Right lobe of liver (tissue), 6 donors: ENCODE measurements around the gene RAB40AL. TPM values are rescaled to one million over a fixed set of nuclear protein-coding genes. Genes with fewer than 3 reads are reported as not detected.
A peak's percentile ranks its signal among the peaks of the same experiment; 100 is the strongest.

Experiments used
- ATAC-seq, 4 donors: fragments of 200-7000 bp; cut with Tn5 transposase; one replicate each; pipeline ENCODE4 v1.9.1; 2020; ENCODE audit warnings: mild to moderate bottlenecking in 4 of 4, moderate library complexity in 4 of 4
- DNase-seq, 3 donors: peaks; one replicate each; pipeline ENCODE4 v3.0.0-alpha.2; 2020
- H3K27ac ChIP-seq, 3 donors: fragments of 200-600 bp; one replicate each; pipeline ENCODE4 v1.8.0; 2022
- H3K27me3 ChIP-seq, 2 donors: fragments of 200-600 bp; one replicate each; pipeline ENCODE4 v1.8.0; 2022
- H3K36me3 ChIP-seq, 4 donors: fragments of 200-600 bp; sonication (generic) in 1 of 4; one replicate each; pipeline versions ENCODE4 v1.5.1 to v1.8.0; 2017 to 2022; ENCODE audit warnings: control low read depth in 1 of 4
- H3K4me1 ChIP-seq, 4 donors: fragments of 200-600 bp; sonication (generic) in 1 of 4; one replicate each; pipeline versions ENCODE4 v1.5.1 to v1.8.0; 2017 to 2022; ENCODE audit warnings: control low read depth in 1 of 4
- H3K4me3 ChIP-seq, 3 donors: fragments of 200-600 bp; one replicate each; pipeline ENCODE4 v1.8.0; 2022
- H3K9me3 ChIP-seq, 4 donors: fragments of 200-600 bp; sonication (generic) in 1 of 4; one replicate each; pipeline versions ENCODE4 v1.5.1 to v1.8.0; 2017 to 2022; ENCODE audit warnings: control low read depth in 1 of 4
- POLR2A ChIP-seq: fragments of 450-650 bp; IDR thresholded peaks from one replicate; pipeline ENCODE4 v1.6.1; 2017; ENCODE audit warnings: antibody characterized with exemption, mild to moderate bottlenecking
- WGBS: methylation state at CpG from one replicate; pipeline ENCODE4 v1.1.6; 2018; ENCODE audit warnings: low coverage, low lambda C conversion rate; ENCODE audit not compliant: insufficient coverage; ENCODE audit errors: missing lambda C conversion rate; 5-methylcytosine and 5-hydroxymethylcytosine counted together
- intact Hi-C, 2 donors: fragments of 100-400 bp; cut with DNase I; formaldehyde crosslinking; loops; one replicate each; pipeline versions ENCODE4 v1.11.2 to v1.14.1; 2022
- total RNA-seq, 6 experiments: library from RNA; depleted of rRNA in 2 of 6; stranded (reverse); fragments of >200 nt in 2 of 6; fragmentation: NEBNext Ultra II Directional in 3 of 6; extraction: Animal tissue kit (Norgen Biotek cat#: 25700) in 3 of 6; gene quantifications; one replicate each; pipeline versions ENCODE4 v1.1.0 to v1.2.4, GENCODE V29; 2016 to 2023
- TF ChIP-seq, protein P1 (sequence below), 4 donors: fragments of 200-600 bp in 3 of 4; fragments of 450-650 bp in 1 of 4; IDR thresholded peaks; one replicate each; pipeline versions ENCODE4 v1.5.1 to v1.8.0; 2016 to 2022; ENCODE audit warnings: antibody characterized with exemption in 4 of 4, mild to moderate bottlenecking in 2 of 4
- donor health status: DM: no; HTN: yes; CAD: no.
- donor health status: DM: no; HTN: no; CAD: no.
- donor health status: DM: no; HTN: no; CAD: no.
- donor health status: DM: no; HTN: yes; CAD: no.
- donor health status: DM: no; HTN: yes; CAD: no.

The RAB40AL gene
- total RNA-seq, 6 experiments from 2014 or later = 0.25 to 0.64 (median 0.41) TPM

DNA sequence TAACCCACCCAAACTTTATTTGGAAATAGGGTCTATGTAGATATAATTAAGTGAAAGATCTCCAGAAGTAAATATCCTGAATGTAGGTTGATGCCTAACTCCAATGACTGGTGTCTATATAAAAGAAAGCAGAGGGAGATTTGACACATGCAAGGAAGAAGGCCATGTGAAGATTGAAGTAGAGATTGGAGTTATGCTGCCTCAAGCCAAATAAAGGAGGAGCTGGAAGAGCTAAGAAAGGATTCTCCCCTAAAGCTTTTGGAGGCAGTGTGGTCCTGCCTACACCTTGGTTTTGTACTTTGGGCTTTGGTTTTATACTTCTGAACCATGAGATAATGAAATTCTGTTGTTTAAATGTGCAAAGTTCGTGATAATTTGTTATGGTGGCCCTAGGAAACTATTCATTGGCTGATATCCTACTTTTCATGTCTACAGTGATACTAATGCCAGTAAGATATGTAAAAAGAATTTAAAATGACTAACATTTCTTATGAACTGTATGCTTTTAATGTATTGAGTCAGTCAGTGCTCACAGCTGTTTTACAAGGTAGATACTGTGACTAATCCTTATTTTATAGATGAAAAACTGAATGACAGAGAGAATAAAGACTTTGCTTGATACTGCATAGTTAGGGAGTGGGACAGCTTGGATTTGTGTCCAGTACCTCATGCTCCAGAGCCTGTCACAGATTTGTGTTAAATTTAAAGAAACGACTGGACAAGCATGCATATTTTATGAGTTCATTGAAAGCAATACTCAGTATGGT is 5.9 kb upstream of the RAB40AL start:
- Histone ChIP-seq H3K36me3 (no peaks in the 10 kb centered on the region), H3K9me3 (no peaks in the 10 kb centered on the region), H3K27ac (no peak overlapping the region), H3K4me1 (no peaks in the 10 kb centered on the region), H3K4me3 (no peak overlapping the region), H3K27me3 (no peaks in the 10 kb centered on the region)
- no peak for ATAC-seq
- WGBS = 25% methylated on average over 2 of the region's 2 CpGs
- DNase-seq = no peak
- TF ChIP-seq, protein P1, sequence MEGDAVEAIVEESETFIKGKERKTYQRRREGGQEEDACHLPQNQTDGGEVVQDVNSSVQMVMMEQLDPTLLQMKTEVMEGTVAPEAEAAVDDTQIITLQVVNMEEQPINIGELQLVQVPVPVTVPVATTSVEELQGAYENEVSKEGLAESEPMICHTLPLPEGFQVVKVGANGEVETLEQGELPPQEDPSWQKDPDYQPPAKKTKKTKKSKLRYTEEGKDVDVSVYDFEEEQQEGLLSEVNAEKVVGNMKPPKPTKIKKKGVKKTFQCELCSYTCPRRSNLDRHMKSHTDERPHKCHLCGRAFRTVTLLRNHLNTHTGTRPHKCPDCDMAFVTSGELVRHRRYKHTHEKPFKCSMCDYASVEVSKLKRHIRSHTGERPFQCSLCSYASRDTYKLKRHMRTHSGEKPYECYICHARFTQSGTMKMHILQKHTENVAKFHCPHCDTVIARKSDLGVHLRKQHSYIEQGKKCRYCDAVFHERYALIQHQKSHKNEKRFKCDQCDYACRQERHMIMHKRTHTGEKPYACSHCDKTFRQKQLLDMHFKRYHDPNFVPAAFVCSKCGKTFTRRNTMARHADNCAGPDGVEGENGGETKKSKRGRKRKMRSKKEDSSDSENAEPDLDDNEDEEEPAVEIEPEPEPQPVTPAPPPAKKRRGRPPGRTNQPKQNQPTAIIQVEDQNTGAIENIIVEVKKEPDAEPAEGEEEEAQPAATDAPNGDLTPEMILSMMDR (IDR thresholded peaks at IDR 0.05) = no peak
- TF ChIP-seq POLR2A = no peak
- intact Hi-C loops = no loop called here

DNA sequence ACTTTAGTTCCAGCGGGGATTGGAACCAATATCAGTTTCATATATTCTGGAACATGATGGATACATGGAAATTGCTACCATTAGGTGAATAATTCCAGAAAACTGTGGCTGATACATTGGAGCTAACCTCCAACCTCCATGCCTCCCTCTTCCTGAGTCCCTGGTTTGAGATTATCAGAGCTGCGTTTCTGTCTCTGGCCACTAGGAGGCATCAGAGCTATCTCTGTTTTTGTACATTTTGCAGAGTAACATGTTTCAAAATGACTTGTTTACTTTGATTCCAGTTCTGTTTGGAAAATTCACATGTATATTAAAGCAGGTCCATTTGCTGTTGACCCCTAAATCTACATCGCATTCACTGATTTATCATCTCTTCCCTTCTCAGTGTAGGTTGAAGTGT is 2.4 kb upstream of the RAB40AL start:
- intact Hi-C loops = no loop called here
- TF ChIP-seq, protein P1 (IDR thresholded peaks at IDR 0.05) = peak; percentile 50 to 74 (median 72)
- no peak for TF ChIP-seq POLR2A
- no peaks in the 10 kb centered on the region for H3K27me3 ChIP-seq

DNA sequence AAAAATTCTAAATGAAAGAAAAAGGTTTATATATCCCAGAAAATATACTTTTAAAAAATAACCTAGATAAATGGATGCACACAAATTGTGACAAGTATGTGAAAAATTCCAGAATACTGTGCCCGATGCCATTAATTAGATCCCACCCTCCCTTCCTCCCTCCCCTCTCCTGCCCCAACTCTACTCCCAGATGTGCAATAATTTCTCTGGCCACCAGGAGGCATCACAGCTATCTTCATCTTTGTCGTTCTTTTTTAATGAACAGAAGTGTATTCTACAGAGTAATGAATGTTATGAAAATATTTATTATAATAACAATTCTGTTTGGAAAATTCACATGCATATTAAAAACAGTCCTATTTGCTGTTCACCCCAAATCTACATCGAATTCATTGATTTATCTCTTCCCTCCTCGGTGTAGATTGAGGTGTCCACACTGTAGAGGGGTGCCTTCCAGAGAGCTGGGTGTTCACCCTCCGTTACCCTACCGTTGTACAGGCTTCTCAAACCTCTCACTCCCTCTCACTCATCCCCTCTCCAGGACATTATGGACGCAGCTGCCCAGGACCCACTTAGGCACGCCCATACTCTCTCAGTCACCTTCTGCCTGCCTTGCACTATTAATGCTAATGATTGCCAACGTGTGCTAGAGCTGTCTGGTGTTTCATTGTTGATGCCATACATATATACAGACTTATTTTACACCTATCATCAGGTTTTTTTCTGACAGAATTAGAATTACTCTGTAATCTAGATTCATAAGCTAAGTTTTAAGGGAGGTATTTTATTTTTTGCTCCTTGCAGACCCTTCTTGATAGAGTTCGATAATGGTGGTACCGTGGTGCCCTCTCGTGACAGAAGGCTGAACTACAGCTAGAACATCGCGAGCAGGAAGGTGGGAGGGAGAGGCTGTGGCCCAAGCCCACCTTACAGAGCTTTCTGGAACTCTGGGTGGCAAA is 14.1 kb downstream of the RAB40AL start:
- intact Hi-C loops = loop anchor here in 1 of 2 donors (10.0 kb wide), 1 partner anchor 204 kb away; no protein-coding TSS in a partner anchor
- 10% methylated on average over 14 of the region's 14 CpGs for WGBS

More for the DNA sequence above, 2.4 kb upstream of the RAB40AL start:
- WGBS = 34% methylated on average over 3 of the region's 3 CpGs
- Histone ChIP-seq H3K27ac (no peak overlapping the region), H3K4me1 (no peaks in the 10 kb centered on the region), H3K4me3 (no peak overlapping the region), H3K36me3 (no peaks in the 10 kb centered on the region), H3K9me3 (no peaks in the 10 kb centered on the region)
- ATAC-seq (peak; percentile 51 to 58 (median 52)), DNase-seq (no peak)

DNA sequence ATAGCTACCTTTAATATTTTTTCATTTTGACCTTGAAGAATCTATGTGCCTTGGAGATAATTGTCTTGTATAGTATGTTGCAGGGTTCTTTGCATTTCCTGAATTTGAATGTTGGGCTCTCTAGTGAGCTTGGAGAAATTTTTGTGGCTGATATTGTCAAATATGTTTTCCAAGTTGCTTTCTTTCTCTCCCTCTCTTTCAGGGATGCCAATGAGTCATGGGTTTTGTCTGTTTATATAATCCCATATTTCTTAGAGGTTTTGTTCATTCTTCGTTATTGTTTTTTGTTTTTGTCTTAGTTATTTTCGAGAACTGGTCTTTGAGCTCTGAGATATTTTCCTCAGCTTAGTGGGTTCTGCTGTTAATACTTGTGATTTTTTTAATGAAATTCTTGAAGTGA is 20.7 kb downstream of the RAB40AL start:
- TF ChIP-seq, protein P1 (IDR thresholded peaks at IDR 0.05) = no peak
- no peak for TF ChIP-seq POLR2A

More for the DNA sequence above, 14.1 kb downstream of the RAB40AL start:
- ATAC-seq (peak; percentile 76 to 87 (median 82)), DNase-seq (peak in 1 of 3 donors; percentile 46)
- no peak overlapping the region for H3K27ac ChIP-seq
- no peaks in the 10 kb centered on the region for H3K36me3 ChIP-seq
- no peaks in the 10 kb centered on the region for H3K4me1 ChIP-seq
- no peak for TF ChIP-seq POLR2A
- TF ChIP-seq, protein P1 (IDR thresholded peaks at IDR 0.05) = peak; percentile 41 to 61 (median 56)
- peak overlapping the region in 1 of 3 donors; percentile 9 for H3K4me3 ChIP-seq
- H3K27me3 ChIP-seq = no peaks in the 10 kb centered on the region
- H3K9me3 ChIP-seq = no peaks in the 10 kb centered on the region

More for the DNA sequence above, 20.7 kb downstream of the RAB40AL start:
- DNase-seq (no peak), ATAC-seq (no peak)
- Histone ChIP-seq H3K36me3 (no peaks in the 10 kb centered on the region), H3K4me1 (no peaks in the 10 kb centered on the region), H3K27ac (no peak overlapping the region), H3K4me3 (no peak overlapping the region), H3K27me3 (no peaks in the 10 kb centered on the region), H3K9me3 (no peaks in the 10 kb centered on the region)
- 47% methylated on average over 2 of the region's 2 CpGs for WGBS
- intact Hi-C loops = loop anchor here in 1 of 2 donors (10.0 kb wide), 1 partner anchor 197 kb away; no protein-coding TSS in a partner anchor
